HG03439 (cell line): ENCODE data around the gene PRDM16.

ENCODE experiments used
- ATAC-seq: cut with Tn5 transposase; IDR thresholded peaks from one replicate; pipeline ENCODE4 v1.9.1; 2021; ENCODE audit warnings: mild to moderate bottlenecking, moderate library complexity; ENCODE audit not compliant: unreplicated experiment

PRDM16 gene

DNA sequence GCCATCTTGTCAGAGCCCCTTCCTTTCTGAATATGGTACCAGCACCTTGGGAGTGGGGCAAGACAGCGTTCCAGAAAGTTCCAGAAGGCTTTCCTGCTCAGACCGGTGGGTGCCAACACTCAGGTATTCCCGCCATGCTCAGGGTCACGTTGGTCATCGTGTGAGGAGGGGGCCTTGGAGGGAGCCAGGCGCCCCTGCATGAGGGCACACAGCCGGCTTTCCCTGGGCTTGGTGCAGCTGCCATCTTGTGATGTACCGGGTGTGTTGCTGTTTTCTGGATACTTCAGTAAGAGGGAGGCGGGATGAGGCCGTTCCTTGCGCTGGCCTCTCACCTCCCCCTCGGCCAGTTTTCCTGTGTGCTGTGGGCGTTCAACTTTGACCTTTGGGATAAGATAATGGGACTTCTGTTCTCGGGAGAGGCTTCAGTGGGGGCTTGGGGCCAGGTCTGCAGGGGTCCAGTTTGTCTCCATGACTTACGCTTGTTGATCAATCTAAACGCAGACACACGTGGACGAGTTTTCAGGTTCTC, 69.7 kb downstream of the PRDM16 start:
- no peak for ATAC-seq

GRCh38 chr1:3139451-3139852, 70.4 kb downstream of the PRDM16 start:
- no peak for ATAC-seq

GRCh38 chr1:3139871-3140361, 70.9 kb downstream of the PRDM16 start:
- no peak for ATAC-seq

DNA sequence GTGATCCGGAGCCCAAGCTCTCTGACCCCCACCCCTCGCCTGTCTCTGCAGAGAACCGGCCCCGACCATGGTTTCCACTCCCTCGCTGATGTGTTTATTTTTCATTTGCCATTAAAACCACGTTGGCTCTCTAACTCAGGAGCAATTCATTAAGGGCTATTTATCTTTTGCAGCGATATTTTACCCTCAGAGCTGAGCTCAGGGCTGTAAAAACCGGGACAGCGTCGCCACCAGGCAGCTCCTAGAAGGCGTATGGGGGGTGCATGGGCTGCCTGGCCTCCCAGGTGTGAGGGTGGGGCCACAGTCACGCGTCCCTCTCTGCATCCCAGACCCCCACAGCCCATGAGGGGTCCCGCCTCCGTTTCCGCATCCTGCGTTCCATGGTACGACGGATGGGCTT, 71.4 kb downstream of the PRDM16 start:
- no peak for ATAC-seq

- no peak for ATAC-seq
These were observed 72.1 kb downstream of the PRDM16 start for GRCh38 chr1:3141129-3141528.

- ATAC-seq: no peak
These were observed 72.8 kb downstream of the PRDM16 start for GRCh38 chr1:3141836-3142235.

DNA sequence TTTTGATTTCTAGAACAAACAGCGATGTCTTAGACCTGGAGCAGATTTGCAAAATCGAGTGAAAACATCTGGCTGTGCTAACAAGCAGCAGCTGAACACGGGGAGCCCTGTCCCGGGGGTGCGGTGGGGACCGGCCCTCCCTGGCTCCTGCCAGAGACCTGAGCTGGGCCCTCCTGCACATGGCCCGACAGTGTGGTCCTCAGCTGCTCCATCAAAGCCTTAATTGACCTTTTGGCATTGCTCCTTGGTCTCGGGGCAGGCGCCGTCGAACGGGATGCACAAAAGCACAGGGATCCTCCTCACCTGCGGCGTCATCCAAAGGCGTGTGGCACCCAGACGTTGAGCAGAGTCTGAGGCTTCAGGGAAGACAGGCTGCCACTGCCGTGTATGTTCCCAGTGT, 73.2 kb downstream of the PRDM16 start:
- no peak for ATAC-seq

DNA sequence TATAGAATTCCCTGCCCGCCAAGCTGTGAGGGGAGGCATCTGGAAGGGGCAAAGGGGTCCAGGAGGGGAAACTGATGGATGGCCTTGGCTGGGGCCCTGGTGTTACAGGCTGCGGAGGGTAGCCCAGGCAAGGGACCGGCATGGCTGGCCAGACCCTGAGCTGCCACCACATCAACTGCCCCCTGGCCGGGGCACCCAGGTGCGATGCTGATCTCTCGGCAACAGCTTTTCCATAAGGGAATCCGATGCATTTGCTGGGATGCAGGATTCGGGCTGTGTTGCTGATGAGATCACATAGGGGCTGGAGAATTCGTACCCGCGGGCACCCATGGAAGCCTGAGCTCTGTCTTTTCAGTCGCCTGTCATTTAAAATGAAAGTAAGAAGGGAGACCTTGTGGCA, 73.7 kb downstream of the PRDM16 start:
- no peak for ATAC-seq

- ATAC-seq: no peak
These were observed 76.7 kb downstream of the PRDM16 start for GRCh38 chr1:3145532-3146325.

- no peak for ATAC-seq
These were observed 77.5 kb downstream of the PRDM16 start for GRCh38 chr1:3146458-3146857.

GRCh38 chr1:3146907-3147306, 77.9 kb downstream of the PRDM16 start:
- ATAC-seq: no peak

GRCh38 chr1:3148171-3148570, 79.2 kb downstream of the PRDM16 start:
- no peak for ATAC-seq

GRCh38 chr1:3149277-3149676, 80.3 kb downstream of the PRDM16 start:
- ATAC-seq: no peak

GRCh38 chr1:3151456-3151855, 82.5 kb downstream of the PRDM16 start:
- no peak for ATAC-seq

DNA sequence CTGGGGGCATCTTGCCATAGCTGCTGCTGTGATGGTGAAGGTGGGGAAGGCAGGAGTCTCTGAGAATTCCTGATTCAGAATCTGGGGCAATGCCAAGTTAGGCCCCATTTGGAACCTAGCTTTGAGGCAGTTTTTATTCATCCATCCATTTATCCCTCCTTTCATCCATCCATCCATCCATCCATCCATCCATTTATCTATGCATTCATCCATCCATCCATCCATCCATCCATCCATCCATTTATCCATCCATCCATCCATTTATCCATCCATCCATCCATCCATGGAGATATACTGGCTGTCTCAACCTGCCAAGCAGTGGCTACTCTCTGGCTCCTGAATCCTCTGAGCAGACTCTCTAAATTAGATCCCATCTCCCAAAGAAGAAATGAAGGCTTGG, 83.1 kb downstream of the PRDM16 start:
- ATAC-seq: no peak

DNA sequence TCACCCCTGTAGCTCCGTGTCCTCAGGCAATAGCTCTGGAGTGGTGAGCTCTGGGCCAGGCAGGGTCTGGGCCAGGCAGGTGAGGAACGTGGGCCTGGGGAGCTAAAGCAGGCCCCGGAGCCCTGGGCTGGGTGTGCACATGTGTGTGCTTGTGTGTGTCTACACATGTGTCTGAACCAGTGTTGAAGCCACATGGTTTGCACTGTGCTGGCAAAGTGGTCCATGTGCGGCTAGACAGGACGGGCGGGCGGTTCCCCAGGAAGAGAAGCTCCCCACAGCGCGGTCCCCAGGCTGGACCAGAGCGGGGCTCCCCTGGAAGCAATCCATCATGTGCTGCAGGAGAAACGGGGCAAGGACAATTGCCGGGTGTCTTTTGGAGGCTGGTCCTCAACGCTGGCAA, 84.2 kb downstream of the PRDM16 start:
- ATAC-seq: no peak

DNA sequence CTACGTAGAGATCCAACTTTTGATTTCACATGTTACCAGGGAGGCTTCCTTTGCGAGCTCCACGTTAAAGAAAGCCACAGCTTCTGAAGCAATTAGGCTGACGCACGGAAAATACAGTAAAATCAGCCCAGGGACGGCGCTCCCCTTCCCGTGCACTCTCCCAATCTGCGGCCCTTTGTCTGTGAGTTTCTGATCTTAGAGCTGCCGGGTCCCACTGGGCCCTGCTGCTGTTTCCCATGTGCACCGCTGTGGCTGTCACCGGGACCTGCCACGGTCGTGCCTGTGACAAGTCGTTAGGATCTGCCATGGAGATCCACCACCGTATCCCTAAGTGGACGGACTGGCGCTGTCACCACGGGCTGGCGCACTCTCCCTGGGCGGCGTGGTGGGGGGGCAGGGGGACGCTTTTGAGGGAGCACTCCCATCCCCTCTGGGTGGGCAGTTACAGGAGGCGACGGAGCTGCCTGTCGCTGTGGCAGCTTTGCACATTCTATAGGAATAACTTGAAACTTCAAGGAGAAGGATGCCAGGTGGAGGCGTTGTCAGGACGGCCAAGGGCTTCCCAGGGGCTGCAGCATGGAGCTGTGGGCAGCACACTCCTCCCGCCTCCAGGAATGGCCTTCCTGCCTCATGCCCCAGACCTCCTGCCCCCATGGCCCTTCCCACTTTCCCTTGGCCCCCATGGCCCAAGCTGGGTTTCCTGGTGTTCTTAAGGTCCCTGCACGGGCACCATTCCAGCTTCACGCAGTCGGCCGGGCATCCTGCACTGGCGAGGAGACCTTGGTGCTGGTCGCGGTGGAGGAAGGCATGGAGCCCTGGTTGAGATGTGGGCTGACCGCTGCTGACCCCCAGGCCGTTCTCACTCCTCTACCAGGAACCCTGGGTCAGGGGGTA, 85.1 kb downstream of the PRDM16 start:
- no peak for ATAC-seq

GRCh38 chr1:3155056-3155925, 86.3 kb downstream of the PRDM16 start:
- ATAC-seq: no peak

- no peak for ATAC-seq
These were observed 86.9 kb downstream of the PRDM16 start for GRCh38 chr1:3155926-3156220.

GRCh38 chr1:3156936-3157335, 87.9 kb downstream of the PRDM16 start:
- ATAC-seq: no peak

DNA sequence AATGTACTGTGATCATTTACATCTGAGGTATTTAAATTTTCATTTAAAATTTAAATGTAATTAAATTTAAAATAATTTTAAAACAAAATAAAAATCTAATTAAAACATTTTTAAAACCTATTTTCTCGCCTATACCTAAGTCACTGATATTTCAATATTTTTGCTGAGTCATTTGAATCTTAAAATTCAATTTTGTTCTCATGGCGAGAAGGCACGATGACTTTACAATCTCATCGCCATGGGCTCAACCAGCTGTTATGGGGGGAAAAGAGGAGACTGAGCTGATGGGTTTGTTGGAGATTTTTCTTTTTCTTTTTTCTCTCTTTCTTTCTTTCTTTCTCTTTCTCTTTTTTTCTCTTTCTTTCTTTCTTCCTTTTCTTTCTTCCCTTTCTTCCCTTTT, 89.3 kb downstream of the PRDM16 start:
- ATAC-seq: no peak
